CD4-positive, alpha-beta T cell treated with Interleukin-17A for 4 hours (primary cell): ENCODE results near the gene MAMDC4.

Experiments
- DNase-seq: peaks from one replicate; pipeline ENCODE4 v3.0.0-alpha.2; 2020; ENCODE audit warnings: mixed read lengths

MAMDC4 gene

DNA sequence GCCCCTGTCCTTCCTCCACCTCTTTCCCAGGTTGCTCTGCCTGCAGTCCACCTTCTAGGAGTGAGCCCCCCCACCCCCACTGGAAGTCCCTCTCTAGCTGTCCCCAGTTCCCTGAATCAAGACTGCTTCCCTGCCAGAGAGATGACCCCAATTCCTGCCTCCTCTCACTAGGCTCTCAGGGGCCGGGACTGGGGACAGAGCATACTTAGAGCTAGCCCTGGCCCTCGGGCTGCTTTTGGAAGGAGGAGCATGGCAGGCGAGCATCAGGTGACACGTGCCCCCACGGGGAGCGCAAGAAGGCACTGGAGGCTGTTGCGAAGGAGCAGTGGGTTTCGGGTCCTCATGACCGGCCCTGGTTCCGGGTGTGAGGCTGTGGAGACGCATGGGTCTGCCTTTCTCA, 43.9 kb downstream of the MAMDC4 start:
- DNase-seq: no peak

DNA sequence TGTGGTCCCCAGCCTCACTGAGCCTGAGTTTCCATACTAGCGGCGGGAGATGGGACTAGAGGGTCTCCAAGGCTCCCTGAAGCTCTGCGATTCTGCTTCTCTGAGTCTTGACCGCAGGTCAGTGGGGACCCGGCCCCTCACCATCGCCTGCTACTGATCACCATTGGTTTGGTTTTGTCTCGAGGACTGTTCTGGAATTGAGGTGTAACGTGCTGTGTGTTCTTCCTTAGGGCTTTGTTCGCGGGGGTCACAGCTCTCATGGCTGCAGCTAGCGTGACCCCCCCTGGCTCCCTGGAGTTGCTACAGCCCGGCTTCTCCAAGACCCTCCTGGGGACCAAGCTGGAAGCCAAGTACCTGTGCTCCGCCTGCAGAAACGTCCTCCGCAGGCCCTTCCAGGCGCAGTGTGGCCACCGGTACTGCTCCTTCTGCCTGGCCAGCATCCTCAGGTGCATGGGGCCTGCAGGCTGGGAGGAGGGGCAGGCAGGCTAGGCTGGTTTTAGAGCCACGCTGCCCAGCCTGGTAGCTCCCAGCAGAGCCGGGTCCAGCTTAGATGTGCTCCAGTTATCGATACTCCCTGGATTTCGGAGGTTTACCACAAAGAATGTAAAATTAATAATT, 46.4 kb downstream of the MAMDC4 start:
- no peak for DNase-seq

GRCh38 chr9:136899196-136899595, 47.0 kb downstream of the MAMDC4 start:
- no peak for DNase-seq

GRCh38 chr9:136900556-136900955, 48.4 kb downstream of the MAMDC4 start:
- DNase-seq: no peak

DNA sequence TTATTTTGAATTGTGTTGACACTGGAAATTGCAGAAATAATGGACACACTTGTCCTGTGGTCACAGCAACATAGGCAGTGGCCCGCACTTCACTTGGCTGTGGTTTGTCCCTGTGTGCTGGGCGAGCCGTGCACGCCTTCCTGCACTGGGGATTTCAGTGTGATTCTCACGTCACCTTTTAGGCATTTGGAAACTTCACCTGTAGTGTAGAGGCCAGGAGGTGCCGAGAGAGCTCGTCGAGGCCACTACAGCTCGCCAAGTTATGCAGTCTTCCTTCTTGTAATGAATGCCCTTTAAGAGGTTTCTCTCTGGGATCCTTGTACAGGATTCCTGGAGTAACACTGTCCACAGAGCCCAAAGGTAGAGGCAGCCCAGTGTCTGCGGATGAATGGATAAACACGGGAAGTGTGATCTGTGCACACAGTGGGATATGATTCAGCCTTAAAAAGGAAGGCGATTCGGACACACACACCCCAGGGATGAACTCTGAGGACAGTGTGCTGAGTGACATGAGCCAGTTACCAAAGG, 48.9 kb downstream of the MAMDC4 start:
- no peak for DNase-seq

GRCh38 chr9:136901516-136902258, 49.5 kb downstream of the MAMDC4 start:
- DNase-seq: peak; percentile 79

GRCh38 chr9:136902259-136902821, 50.2 kb downstream of the MAMDC4 start:
- DNase-seq: peak; percentile 78

DNA sequence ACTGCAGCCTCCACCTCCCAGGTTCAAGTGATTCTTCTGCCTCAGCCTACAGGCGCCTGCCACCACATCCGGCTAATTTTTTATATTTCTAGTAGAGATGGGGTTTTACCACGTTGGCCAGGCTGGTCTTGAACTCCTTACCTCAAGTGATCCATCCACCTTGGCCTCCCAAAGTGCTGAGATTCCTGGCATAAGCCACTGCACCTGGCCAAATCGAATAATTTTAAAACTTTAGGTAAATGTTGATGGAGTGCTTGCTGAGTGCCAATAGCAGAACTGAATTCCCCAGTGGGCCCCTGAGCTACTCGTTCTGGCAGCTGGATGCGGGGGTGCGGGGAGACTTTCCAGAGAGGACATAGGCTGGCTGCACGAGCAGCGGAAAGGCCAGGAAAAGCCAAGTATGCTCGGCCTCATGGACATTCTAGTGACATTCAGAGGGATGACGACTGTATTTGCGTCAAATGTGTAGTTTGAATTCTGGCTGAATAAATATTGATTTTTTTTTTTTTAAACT, 51.0 kb downstream of the MAMDC4 start:
- DNase-seq: no peak

DNA sequence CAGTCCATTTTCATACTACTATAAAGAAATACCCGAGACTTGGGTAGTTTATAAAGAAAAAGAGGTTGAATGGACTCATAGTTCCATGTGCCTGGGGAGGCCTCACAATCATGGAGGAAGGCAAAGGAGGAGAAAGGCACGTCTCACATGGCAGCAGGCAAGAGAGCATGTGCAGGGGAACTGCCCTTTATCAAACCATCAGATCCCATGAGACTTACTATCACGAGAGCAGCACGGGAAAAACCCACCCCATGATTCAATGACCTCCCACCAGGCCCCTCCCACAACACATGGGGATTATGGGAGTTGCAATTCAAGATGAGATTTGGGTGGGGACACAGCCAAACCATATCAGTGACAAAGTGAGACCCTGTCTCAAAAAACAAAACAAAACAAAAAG, 54.1 kb downstream of the MAMDC4 start:
- no peak for DNase-seq

DNA sequence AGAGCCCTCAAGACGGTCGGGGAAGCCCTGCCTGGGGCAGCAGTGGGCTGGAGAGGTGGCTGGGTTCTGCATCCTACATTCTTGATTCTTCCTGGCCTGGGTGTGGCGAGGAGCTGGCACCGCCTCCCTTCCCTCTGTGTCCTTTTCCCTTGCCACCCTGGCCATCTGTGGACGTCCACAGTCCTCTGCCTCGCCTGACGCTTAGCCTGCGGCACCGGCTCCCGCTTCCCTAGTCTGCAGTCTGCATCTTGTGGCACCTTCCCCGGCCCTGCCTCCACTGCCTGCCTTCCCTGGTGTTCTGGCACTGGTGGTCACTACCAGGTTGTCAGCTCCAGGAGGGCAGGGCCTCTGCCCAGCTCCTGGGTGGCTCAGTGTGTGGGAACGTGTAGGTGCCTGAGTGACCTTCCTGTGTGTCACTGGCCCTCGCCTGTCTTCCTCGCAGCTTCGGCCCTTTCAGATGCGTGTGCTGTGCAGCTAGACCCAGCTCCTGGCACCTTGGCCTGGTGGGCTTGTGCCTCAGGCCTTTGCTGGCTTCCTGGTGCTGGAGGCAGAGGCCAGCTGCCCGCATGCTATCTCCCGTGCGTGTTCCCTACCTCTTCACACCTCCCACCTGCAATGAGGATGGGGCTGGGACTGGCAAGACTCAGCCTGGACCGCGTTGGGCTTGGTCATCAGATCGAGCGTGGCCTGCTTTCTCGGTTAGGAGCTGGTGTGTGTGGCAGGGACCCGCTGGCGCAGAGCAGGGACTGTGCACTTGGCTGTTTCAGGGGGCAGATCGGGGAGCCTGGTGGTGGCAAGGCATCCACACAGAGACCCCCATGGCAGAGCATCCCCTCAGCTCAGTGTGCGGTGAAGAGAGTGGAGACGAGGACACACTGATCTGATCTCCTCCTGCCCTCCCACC, 55.1 kb downstream of the MAMDC4 start:
- no peak for DNase-seq
